Right lobe of liver (tissue), 6 donors: Measurements from ENCODE around the gene AKIP1. TPM values are rescaled to one million over a fixed set of nuclear protein-coding genes. Genes with fewer than 3 reads are reported as not detected.
"Not testable (repeated sequence)": the region's sequence is repeated elsewhere in the genome, so short reads cannot be mapped to it uniquely, and the experiment has no call there.

ENCODE experiments used
- ATAC-seq, 4 donors: fragments of 200-7000 bp; cut with Tn5 transposase; one replicate each; pipeline ENCODE4 v1.9.1; 2020; ENCODE audit warnings: mild to moderate bottlenecking in 4 of 4, moderate library complexity in 4 of 4
- DNase-seq, 3 donors: peaks; one replicate each; pipeline ENCODE4 v3.0.0-alpha.2; 2020
- H3K27ac ChIP-seq, 3 donors: fragments of 200-600 bp; one replicate each; pipeline ENCODE4 v1.8.0; 2022
- H3K27me3 ChIP-seq, 2 donors: fragments of 200-600 bp; one replicate each; pipeline ENCODE4 v1.8.0; 2022
- H3K36me3 ChIP-seq, 4 donors: fragments of 200-600 bp; sonication (generic) in 1 of 4; one replicate each; pipeline versions ENCODE4 v1.5.1 to v1.8.0; 2017 to 2022; ENCODE audit warnings: control low read depth in 1 of 4
- H3K4me1 ChIP-seq, 4 donors: fragments of 200-600 bp; sonication (generic) in 1 of 4; one replicate each; pipeline versions ENCODE4 v1.5.1 to v1.8.0; 2017 to 2022; ENCODE audit warnings: control low read depth in 1 of 4
- H3K4me3 ChIP-seq, 3 donors: fragments of 200-600 bp; one replicate each; pipeline ENCODE4 v1.8.0; 2022
- H3K9me3 ChIP-seq, 4 donors: fragments of 200-600 bp; sonication (generic) in 1 of 4; one replicate each; pipeline versions ENCODE4 v1.5.1 to v1.8.0; 2017 to 2022; ENCODE audit warnings: control low read depth in 1 of 4
- CTCF ChIP-seq, 4 donors: fragments of 200-600 bp in 3 of 4; fragments of 450-650 bp in 1 of 4; IDR thresholded peaks; one replicate each; pipeline versions ENCODE4 v1.5.1 to v1.8.0; 2016 to 2022; ENCODE audit warnings: antibody characterized with exemption in 4 of 4, mild to moderate bottlenecking in 2 of 4
- POLR2A ChIP-seq: fragments of 450-650 bp; IDR thresholded peaks from one replicate; pipeline ENCODE4 v1.6.1; 2017; ENCODE audit warnings: antibody characterized with exemption, mild to moderate bottlenecking
- WGBS: methylation state at CpG from one replicate; pipeline ENCODE4 v1.1.6; 2018; ENCODE audit warnings: low coverage, low lambda C conversion rate; ENCODE audit not compliant: insufficient coverage; ENCODE audit errors: missing lambda C conversion rate; 5-methylcytosine and 5-hydroxymethylcytosine counted together
- intact Hi-C, 2 donors: fragments of 100-400 bp; cut with DNase I; formaldehyde crosslinking; loops; one replicate each; pipeline versions ENCODE4 v1.11.2 to v1.14.1; 2022
- total RNA-seq, 6 experiments: library from RNA; depleted of rRNA in 2 of 6; stranded (reverse); fragments of >200 nt in 2 of 6; fragmentation: NEBNext Ultra II Directional in 3 of 6; extraction: Animal tissue kit (Norgen Biotek cat#: 25700) in 3 of 6; gene quantifications; one replicate each; pipeline versions ENCODE4 v1.1.0 to v1.2.4, GENCODE V29; 2016 to 2023
- donor health status: DM: no; HTN: yes; CAD: no.
- donor health status: DM: no; HTN: no; CAD: no.
- donor health status: DM: no; HTN: no; CAD: no.
- donor health status: DM: no; HTN: yes; CAD: no.
- donor health status: DM: no; HTN: yes; CAD: no.

AKIP1 gene
- total RNA-seq, 6 experiments from 2014 or later: 5.8 to 14.8 (median 8.7) TPM

DNA sequence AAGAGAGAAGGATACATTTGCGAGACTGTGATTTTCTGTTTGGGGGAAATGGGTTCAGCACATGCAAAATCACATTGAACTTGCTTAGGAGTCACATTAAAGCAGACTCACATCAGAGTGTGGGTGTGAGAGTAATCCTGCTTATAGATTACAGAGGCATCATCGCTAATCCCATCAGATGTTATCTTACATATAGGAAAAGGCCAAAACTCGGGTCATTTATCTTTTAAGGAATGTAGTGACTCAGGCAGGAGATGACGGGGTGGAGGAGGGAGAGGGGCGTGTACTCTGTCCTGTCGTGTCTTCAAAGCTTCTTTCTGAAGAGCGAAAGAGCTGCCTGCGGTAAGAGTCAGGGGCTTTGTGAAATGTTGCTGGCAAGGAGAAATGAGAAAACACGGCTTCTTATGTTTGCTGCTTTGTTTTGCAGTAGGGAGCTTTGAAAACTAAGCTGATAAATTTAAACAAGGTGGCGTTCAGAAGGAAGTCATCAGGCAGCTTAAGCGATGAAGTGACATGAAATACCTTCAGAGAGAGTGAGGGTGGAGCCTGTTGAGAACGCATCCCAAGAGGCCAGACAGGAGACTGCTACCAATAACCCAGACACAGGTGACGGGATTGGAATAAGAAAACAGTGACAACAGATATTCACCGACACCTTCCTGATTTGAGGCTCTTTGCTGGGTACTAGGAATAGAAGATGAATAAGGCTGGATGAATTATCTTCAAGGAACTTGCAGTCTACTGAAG lies 23.9 kb downstream of the AKIP1 start:
- TF ChIP-seq POLR2A (no peak), CTCF (IDR thresholded peaks at IDR 0.05) (no peak)
- intact Hi-C loops: no loop called here
- Histone ChIP-seq H3K36me3 (no peaks in the 10 kb centered on the region), H3K4me3 (no peak overlapping the region), H3K9me3 (no peaks in the 10 kb centered on the region), H3K27me3 (no peaks in the 10 kb centered on the region), H3K27ac (no peak overlapping the region), H3K4me1 (no peaks in the 10 kb centered on the region)
- no peak for DNase-seq
- ATAC-seq: no peak
- 78% methylated on average over 14 of the region's 14 CpGs for WGBS

GRCh38 chr11:8935789-8936188 lies 24.8 kb downstream of the AKIP1 start:
- 100% methylated on average over 1 of the region's 2 CpGs for WGBS
- H3K27me3 ChIP-seq, ATAC-seq, H3K9me3 ChIP-seq, H3K36me3 ChIP-seq, H3K27ac ChIP-seq, DNase-seq, H3K4me3 ChIP-seq, intact Hi-C loops, H3K4me1 ChIP-seq: not testable (repeated sequence)

- TF ChIP-seq CTCF (IDR thresholded peaks at IDR 0.05): no peak
- TF ChIP-seq POLR2A: no peak
- no peak overlapping the region for H3K4me3 ChIP-seq
- no peaks in the 10 kb centered on the region for H3K27me3 ChIP-seq
- no peaks in the 10 kb centered on the region for H3K4me1 ChIP-seq
- WGBS: 89% methylated on average over 9 of the region's 10 CpGs
- ATAC-seq (no peak), DNase-seq (no peak)
- H3K36me3 ChIP-seq: no peaks in the 10 kb centered on the region
- H3K27ac ChIP-seq: no peak overlapping the region
- H3K9me3 ChIP-seq: no peaks in the 10 kb centered on the region
- intact Hi-C loops: no loop called here
These were observed 26.2 kb downstream of the AKIP1 start for GRCh38 chr11:8937159-8937558.

- no peak for ATAC-seq
- no peaks in the 10 kb centered on the region for H3K36me3 ChIP-seq
- WGBS: 84% methylated on average over 13 of the region's 14 CpGs
- no peaks in the 10 kb centered on the region for H3K27me3 ChIP-seq
- intact Hi-C loops: no loop called here
- H3K4me1 ChIP-seq: no peaks in the 10 kb centered on the region
- no peaks in the 10 kb centered on the region for H3K9me3 ChIP-seq
- no peak for TF ChIP-seq POLR2A
- TF ChIP-seq CTCF (IDR thresholded peaks at IDR 0.05): no peak
- no peak for DNase-seq
- H3K4me3 ChIP-seq: no peak overlapping the region
- H3K27ac ChIP-seq: no peak overlapping the region
These were observed 26.7 kb downstream of the AKIP1 start for GRCh38 chr11:8937659-8938058.

- H3K4me1 ChIP-seq: no peaks in the 10 kb centered on the region
- ATAC-seq (peak; percentile 44 to 83 (median 58)), DNase-seq (no peak)
- no peak for TF ChIP-seq CTCF (IDR thresholded peaks at IDR 0.05)
- no peak for TF ChIP-seq POLR2A
- no peaks in the 10 kb centered on the region for H3K27me3 ChIP-seq
- H3K4me3 ChIP-seq: no peak overlapping the region
- no peaks in the 10 kb centered on the region for H3K9me3 ChIP-seq
- WGBS: 39% methylated on average over 8 of the region's 8 CpGs
- H3K36me3 ChIP-seq: no peaks in the 10 kb centered on the region
- intact Hi-C loops: no loop called here
- H3K27ac ChIP-seq: no peak overlapping the region
These were observed 30.5 kb downstream of the AKIP1 start for GRCh38 chr11:8941341-8942103.
